Islet of Langerhans (tissue), 1 donor: ENCODE measurements around the gene AMPD1.

Source experiments
- FAIRE-seq: peaks from one replicate; lab custom pipeline; 2011; peaks lifted over from hg19 to GRCh38; lab: Jason Lieb, UNC

Gene AMPD1

DNA sequence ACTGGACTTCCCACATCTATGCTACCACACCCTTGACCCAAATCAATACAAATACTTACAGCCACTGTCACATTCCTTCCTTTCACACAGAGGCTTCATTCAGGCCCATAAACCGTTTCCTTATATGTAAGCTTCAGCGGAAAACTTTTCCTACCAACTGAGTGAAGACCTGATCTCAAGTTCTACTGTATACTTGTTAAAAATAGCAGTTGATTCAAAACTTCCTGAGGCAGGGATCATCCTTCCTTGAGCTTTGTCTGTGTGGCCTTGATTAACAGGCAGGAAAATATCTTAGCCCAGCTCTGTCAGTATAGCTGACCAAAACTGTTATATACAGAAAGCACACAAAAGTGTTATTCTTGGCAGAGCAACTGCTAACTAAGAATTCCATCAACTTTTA is 68.2 kb downstream of the AMPD1 start:
- no peak for FAIRE-seq

DNA sequence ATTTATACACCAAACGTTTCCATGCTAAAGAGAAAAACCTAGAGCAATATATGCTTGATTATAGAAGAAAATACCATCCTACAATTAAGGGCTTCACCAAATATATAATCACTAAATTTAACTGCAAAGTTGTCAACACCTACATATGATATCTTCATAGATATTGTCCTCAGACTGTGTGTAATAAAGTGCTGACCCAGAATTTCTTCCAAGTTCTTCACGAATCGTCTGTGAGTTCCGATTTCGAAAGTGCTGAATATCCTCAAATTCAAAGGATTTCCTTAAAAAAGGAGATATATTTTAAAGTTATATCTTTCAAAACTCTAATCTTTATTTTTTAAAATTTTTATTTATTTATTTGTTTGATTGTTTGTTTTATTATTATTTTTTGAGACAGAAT is 72.0 kb downstream of the AMPD1 start:
- no peak for FAIRE-seq
